K562 (cell line): Measurements from ENCODE around the gene TMC5.

Experiments
- ARID2 ChIP-seq: fragments of 450-650 bp; IDR thresholded peaks from 2 replicates; pipeline ENCODE4 v1.6.1; 2017; ENCODE audit warnings: antibody characterized with exemption, mild to moderate bottlenecking
- MTA2 ChIP-seq: fragments of 450-650 bp; IDR thresholded peaks from 2 replicates; pipeline ENCODE4 v1.6.1; 2016; ENCODE audit warnings: low read depth
- NONO ChIP-seq, 2 experiments: fragments of 200-400 bp in 1 of 2; fragments of 450-650 bp in 1 of 2; formaldehyde crosslinking in 1 of 2; IDR thresholded peaks; 2 replicates each; pipeline ENCODE4 v1.6.1; 2017; ENCODE audit warnings: low read depth in 2 of 2, mild to moderate bottlenecking in 2 of 2, moderate library complexity in 2 of 2, low read length in 1 of 2
- SIN3A ChIP-seq, 2 experiments: fragments of 150-350 bp in 1 of 2; IDR thresholded peaks; 2 replicates each; pipeline ENCODE4 v1.6.1; 2011 to 2016; ENCODE audit warnings: borderline replicate concordance in 2 of 2, low read depth in 2 of 2, low read length in 2 of 2, mild to moderate bottlenecking in 2 of 2, moderate library complexity in 2 of 2; ENCODE audit not compliant: control insufficient read depth in 1 of 2
- TBP ChIP-seq: optimal IDR thresholded peaks from 2 replicates; pipeline ENCODE3; 2011; ENCODE audit warnings: low read depth, low read length, improper control_type of control experiment

GRCh38 chr16:19437280-19437679 is 19.6 kb downstream of the TMC5 start:
- TF ChIP-seq ARID2 (no peak), NONO (IDR thresholded peaks at IDR 0.05; ENCODE audit: low read depth in 2 of 2, low read length in 1 of 2) (no peak), TBP (no peak), SIN3A (IDR thresholded peaks at IDR 0.05; ENCODE audit: borderline replicate concordance in 2 of 2, control insufficient read depth in 1 of 2, low read depth in 2 of 2, low read length in 2 of 2) (no peak), MTA2 (no peak)
